ENCODE results near the gene MIS18BP1. TPM values are rescaled to one million over a fixed set of nuclear protein-coding genes. Genes with fewer than 3 reads are reported as not detected.

MIS18BP1 gene
- total RNA-seq, 1 donor from 2014 or later = 26.8 TPM

- H3K4me3 ChIP-seq (ENCODE audit: low read depth, low read length) = no peak overlapping the region
- TF ChIP-seq CTCF (conservative IDR thresholded peaks at IDR 0.05; ENCODE audit: low read depth, low read length) = no peak
- DNase-seq (ENCODE audit: low read depth) = no peak
Measured at GRCh38 chr14:45194964-45195363, 58.0 kb downstream of the MIS18BP1 start.

- no peak for DNase-seq (ENCODE audit: low read depth)
- H3K4me3 ChIP-seq (ENCODE audit: low read depth, low read length) = no peak overlapping the region
- TF ChIP-seq CTCF (conservative IDR thresholded peaks at IDR 0.05; ENCODE audit: low read depth, low read length) = no peak
Measured at GRCh38 chr14:45185100-45185814, 67.7 kb downstream of the MIS18BP1 start.

- TF ChIP-seq CTCF (conservative IDR thresholded peaks at IDR 0.05; ENCODE audit: low read depth, low read length) = no peak
- no peak for DNase-seq (ENCODE audit: low read depth)
- H3K4me3 ChIP-seq (ENCODE audit: low read depth, low read length) = no peak overlapping the region
Measured at GRCh38 chr14:45181806-45182205, 71.2 kb downstream of the MIS18BP1 start.

GRCh38 chr14:45181329-45181728 is 71.7 kb downstream of the MIS18BP1 start:
- no peak for TF ChIP-seq CTCF (conservative IDR thresholded peaks at IDR 0.05; ENCODE audit: low read depth, low read length)
- no peak for DNase-seq (ENCODE audit: low read depth)
- H3K4me3 ChIP-seq (ENCODE audit: low read depth, low read length) = no peak overlapping the region

GRCh38 chr14:45177076-45177475 is 75.9 kb downstream of the MIS18BP1 start:
- TF ChIP-seq CTCF (conservative IDR thresholded peaks at IDR 0.05; ENCODE audit: low read depth, low read length) = no peak
- no peak for DNase-seq (ENCODE audit: low read depth)
- H3K4me3 ChIP-seq (ENCODE audit: low read depth, low read length) = no peak overlapping the region

- no peak overlapping the region for H3K4me3 ChIP-seq (ENCODE audit: low read depth, low read length)
- TF ChIP-seq CTCF (conservative IDR thresholded peaks at IDR 0.05; ENCODE audit: low read depth, low read length) = no peak
- no peak for DNase-seq (ENCODE audit: low read depth)
Measured at GRCh38 chr14:45169906-45170305, 83.1 kb downstream of the MIS18BP1 start.

- TF ChIP-seq CTCF (conservative IDR thresholded peaks at IDR 0.05; ENCODE audit: low read depth, low read length) = no peak
- no peak overlapping the region for H3K4me3 ChIP-seq (ENCODE audit: low read depth, low read length)
- DNase-seq (ENCODE audit: low read depth) = no peak
Measured at GRCh38 chr14:45156067-45156466, 96.9 kb downstream of the MIS18BP1 start.
